HCT116 (cell line): ENCODE data around the gene ACSL4. TPM values are rescaled to one million over a fixed set of nuclear protein-coding genes. Genes with fewer than 3 reads are reported as not detected.

Experiments used
- ATAC-seq: fragments of 200-7000 bp; cut with Tn5 transposase; 2 replicates; pipeline ENCODE4 v1.9.1; 2020; ENCODE audit warnings: mild to moderate bottlenecking, moderate library complexity
- BruUV-seq: library from RNA; stranded (reverse); fragments of 400-500 nt; replicated peaks from 2 replicates; lab custom pipeline; 2021; lab: Mats Ljungman, UMichigan
- CTCF ChIA-PET: fragments of 300-600 bp; sonication (Branson Sonifier 250); formaldehyde crosslinking; loops from one replicate; lab custom pipeline; 2021; ENCODE audit warnings: antibody characterized with exemption; lab: Charles Lee
- POLR2A ChIA-PET: fragments of 300-600, 350-600 bp; sonication (Branson Sonifier 250); formaldehyde crosslinking; loops from one replicate; lab custom pipeline; 2021; ENCODE audit warnings: antibody characterized with exemption; lab: Charles Lee
- RAD21 ChIA-PET, 2 experiments: fragments of 300-600 bp; sonication (Branson Sonifier 250); formaldehyde crosslinking; loops; one replicate each; lab custom pipeline; 2023; ENCODE audit warnings: low total read pairs in 2 of 2; ENCODE audit not compliant: uncharacterized antibody in 2 of 2, unreplicated experiment in 2 of 2, low non-redundant PET in 1 of 2; lab: Charles Lee
- DNase-seq: peaks from one replicate; pipeline ENCODE4 v3.0.0-alpha.2; 2010; ENCODE audit warnings: low read depth, low spot score
- H2AFZ ChIP-seq: fragments of 200-600 bp; shearing (Covaris generic), sonication (generic); 2 replicates; pipeline ENCODE4 v1.6.1; 2017; ENCODE audit warnings: low read depth, mixed run types, mixed read lengths, antibody characterized with exemption, low read length; ENCODE audit not compliant: poor library complexity, severe bottlenecking
- H3K27ac ChIP-seq: 2 replicates; pipeline ENCODE4 v1.5.1; 2012; ENCODE audit warnings: low read depth, low read length
- H3K27me3 ChIP-seq: fragments of 200-600 bp; sonication (generic); 2 replicates; pipeline ENCODE4 v1.6.1; 2016; ENCODE audit warnings: mixed run types, low read length, mixed read lengths; ENCODE audit not compliant: insufficient read depth
- H3K36me3 ChIP-seq, 2 experiments: fragments of 200-500 bp in 1 of 2; fragments of 200-600 bp in 1 of 2; sonication (Bioruptor generic) in 1 of 2; sonication (generic) in 1 of 2; 2 replicates each; pipeline versions ENCODE4 v1.5.1 to v1.6.1; 2014 to 2016; ENCODE audit warnings: low read length in 2 of 2, inconsistent platforms in 1 of 2, mixed read lengths in 1 of 2, mixed run types in 1 of 2; ENCODE audit not compliant: insufficient read depth in 2 of 2, control insufficient read depth in 1 of 2
- H3K4me1 ChIP-seq, 2 experiments: fragments of 200-600 bp in 1 of 2; sonication (generic) in 1 of 2; 2 replicates each; pipeline versions ENCODE4 v1.5.1 to v1.6.1; 2012 to 2017; ENCODE audit warnings: low read length in 2 of 2, inconsistent platforms in 1 of 2, mild to moderate bottlenecking in 1 of 2, mixed read lengths in 1 of 2, mixed run types in 1 of 2, moderate library complexity in 1 of 2; ENCODE audit not compliant: insufficient read depth in 2 of 2, control insufficient read depth in 1 of 2
- H3K4me2 ChIP-seq: fragments of 200-600 bp; sonication (generic); 2 replicates; pipeline ENCODE4 v1.6.1; 2017; ENCODE audit warnings: mixed run types, low read length, mixed read lengths
- H3K4me3 ChIP-seq, 2 experiments: fragments of 200-600 bp in 1 of 2; sonication (generic) in 1 of 2; replicated peaks in 1 of 2; 2 replicates each; pipeline ENCODE4 v1.5.1; 2011 to 2016; ENCODE audit warnings: low read length in 2 of 2, control low read depth in 1 of 2, low read depth in 1 of 2, mild to moderate bottlenecking in 1 of 2, mixed read lengths in 1 of 2, mixed run types in 1 of 2
- H3K79me2 ChIP-seq: fragments of 200-600 bp; sonication (generic); 2 replicates; pipeline ENCODE4 v1.6.1; 2017; ENCODE audit warnings: mild to moderate bottlenecking, mixed run types, low read length, moderate library complexity, mixed read lengths; ENCODE audit not compliant: insufficient read depth
- H3K9ac ChIP-seq: fragments of 200-600 bp; sonication (generic); 2 replicates; pipeline ENCODE4 v1.6.1; 2016; ENCODE audit warnings: low read length, mixed read lengths
- H3K9me2 ChIP-seq: fragments of 200-600 bp; sonication (generic), shearing (Covaris generic); 2 replicates; pipeline ENCODE4 v1.6.1; 2017; ENCODE audit warnings: mixed run types, mild to moderate bottlenecking, moderate library complexity; ENCODE audit not compliant: insufficient read depth
- H3K9me3 ChIP-seq, 2 experiments: fragments of 200-500 bp in 1 of 2; fragments of 200-600 bp in 1 of 2; sonication (Bioruptor generic) in 1 of 2; sonication (generic) in 1 of 2; 2 replicates each; pipeline ENCODE4 v1.6.1; 2014 to 2017; ENCODE audit warnings: low read length in 2 of 2, mixed read lengths in 2 of 2, inconsistent platforms in 1 of 2, low read depth in 1 of 2, mild to moderate bottlenecking in 1 of 2, mixed run types in 1 of 2, moderate library complexity in 1 of 2; ENCODE audit not compliant: control insufficient read depth in 1 of 2, insufficient read depth in 1 of 2
- H4K20me1 ChIP-seq: fragments of 200-600 bp; sonication (generic), shearing (Covaris generic); 2 replicates; pipeline ENCODE4 v1.6.1; 2017; ENCODE audit warnings: mixed run types, mild to moderate bottlenecking, moderate library complexity; ENCODE audit not compliant: insufficient read depth
- ATF3 ChIP-seq: IDR thresholded peaks from 2 replicates; pipeline ENCODE4 v1.6.1; 2012
- CBX3 ChIP-seq: IDR thresholded peaks from 2 replicates; pipeline ENCODE4 v1.6.1; 2012; ENCODE audit warnings: low read depth
- CTCF ChIP-seq, 3 experiments: fragments of 200-600 bp in 1 of 3; sonication (generic) in 1 of 3; IDR thresholded peaks in 2 of 3; conservative IDR thresholded peaks in 1 of 3; 2 replicates each; pipeline ENCODE4 v1.5.1; 2012 to 2017; ENCODE audit warnings: low read depth in 2 of 3, low read length in 2 of 3, antibody characterized with exemption in 1 of 3, borderline replicate concordance in 1 of 3, control low read depth in 1 of 3, mild to moderate bottlenecking in 1 of 3, mixed read lengths in 1 of 3, mixed run types in 1 of 3, moderate library complexity in 1 of 3; ENCODE audit not compliant: insufficient read depth in 1 of 3
- EZH2 ChIP-seq: fragments of 200-600 bp; sonication (generic); IDR thresholded peaks from 2 replicates; pipeline ENCODE4 v1.6.1; 2017; ENCODE audit warnings: antibody characterized with exemption, mixed run types
- MAX ChIP-seq: IDR thresholded peaks from 2 replicates; pipeline ENCODE4 v1.6.1; 2012
- POLR2A ChIP-seq: IDR thresholded peaks from 2 replicates; pipeline ENCODE4 v1.7.0; 2011; ENCODE audit warnings: borderline replicate concordance; ENCODE audit not compliant: insufficient read depth, insufficient read length; ENCODE audit errors: extremely low read depth
- POLR2AphosphoS5 ChIP-seq: IDR thresholded peaks from 2 replicates; pipeline ENCODE4 v1.6.1; 2011; ENCODE audit warnings: mild to moderate bottlenecking, low read depth, low read length, moderate library complexity
- RAD21 ChIP-seq: IDR thresholded peaks from 2 replicates; pipeline ENCODE4 v1.6.1; 2012; ENCODE audit warnings: low read depth, mild to moderate bottlenecking
- REST ChIP-seq: IDR thresholded peaks from 2 replicates; pipeline ENCODE4 v1.6.1; 2012; ENCODE audit warnings: low read depth
- SIN3A ChIP-seq: IDR thresholded peaks from 2 replicates; pipeline ENCODE4 v1.6.1; 2012; ENCODE audit warnings: low read depth
- SRF ChIP-seq: IDR thresholded peaks from 2 replicates; pipeline ENCODE4 v1.6.1; 2012; ENCODE audit warnings: low read depth
- TCF7L2 ChIP-seq: IDR thresholded peaks from 2 replicates; pipeline ENCODE4 v1.7.0; 2011; ENCODE audit warnings: borderline replicate concordance, inconsistent platforms; ENCODE audit not compliant: insufficient read depth, insufficient read length; ENCODE audit errors: extremely low read depth
- YY1 ChIP-seq: IDR thresholded peaks from 2 replicates; pipeline ENCODE4 v1.6.1; 2011; ENCODE audit warnings: low read length, low read depth, moderate library complexity, mild to moderate bottlenecking; ENCODE audit not compliant: insufficient replicate concordance; ENCODE audit errors: extremely low read depth
- ZFX ChIP-seq: fragments of 450-650 bp; IDR thresholded peaks from 2 replicates; pipeline ENCODE4 v1.6.1; 2017
- ZNF274 ChIP-seq: fragments of 200-500 bp; sonication (Bioruptor generic); IDR thresholded peaks from 2 replicates; pipeline ENCODE4 v1.6.1; 2014; ENCODE audit warnings: mild to moderate bottlenecking, low read depth, low read length, inconsistent platforms
- intact Hi-C: fragments of 100-400 bp; cut with micrococcal nuclease; formaldehyde crosslinking; loops from 2 replicates; pipeline ENCODE4 v1.10.0; 2022
- total RNA-seq: library from RNA; stranded (reverse); gene quantifications from one replicate; pipeline ENCODE4 v1.2.1, GENCODE V29; 2021; ENCODE audit not compliant: unreplicated experiment

The ACSL4 gene
- total RNA-seq, 1 experiment from 2014 or later: 50.5 TPM

GRCh38 chrX:109687903-109688302 lies 45.2 kb downstream of the ACSL4 start:
- Histone ChIP-seq H3K9me3 (no peaks in the 10 kb centered on the region), H3K4me1 (no peaks in the 10 kb centered on the region), H3K27me3 (no peaks in the 10 kb centered on the region), H3K79me2 (no peaks in the 10 kb centered on the region), H4K20me1 (no peaks in the 10 kb centered on the region), H3K4me3 (no peak overlapping the region), H3K9ac (no peak overlapping the region), H3K4me2 (no peak overlapping the region), H2AFZ (no peak overlapping the region), H3K9me2 (no peaks in the 10 kb centered on the region), H3K27ac (no peak overlapping the region), H3K36me3 (no peaks in the 10 kb centered on the region)
- ChIA-PET CTCF (no interaction called here), POLR2A (no interaction called here), RAD21 (no interaction called here)
- DNase-seq (no peak), ATAC-seq (no peak)
- BruUV-seq: no TSS peak
- intact Hi-C loops: no loop called here
- TF ChIP-seq REST: no peak
- no peak for TF ChIP-seq MAX
- no peak for TF ChIP-seq POLR2A
- TF ChIP-seq SRF: no peak
- no peak for TF ChIP-seq EZH2
- no peak for TF ChIP-seq CBX3

GRCh38 chrX:109685656-109686078 lies 47.4 kb downstream of the ACSL4 start:
- Histone ChIP-seq H3K9ac (no peak overlapping the region), H3K4me1 (no peaks in the 10 kb centered on the region), H3K9me3 (no peaks in the 10 kb centered on the region), H4K20me1 (no peaks in the 10 kb centered on the region), H3K27me3 (no peaks in the 10 kb centered on the region), H3K27ac (no peak overlapping the region), H3K79me2 (no peaks in the 10 kb centered on the region), H3K9me2 (no peaks in the 10 kb centered on the region), H3K4me2 (no peak overlapping the region), H2AFZ (no peak overlapping the region), H3K36me3 (no peaks in the 10 kb centered on the region), H3K4me3 (no peak overlapping the region)
- ATAC-seq (no peak), DNase-seq (no peak)
- BruUV-seq: no TSS peak
- ChIA-PET POLR2A (no interaction called here), RAD21 (no interaction called here), CTCF (no interaction called here)
- intact Hi-C loops: no loop called here
- TF ChIP-seq RAD21: no peak
- TF ChIP-seq SIN3A: no peak
- no peak for TF ChIP-seq ZFX
- no peak for TF ChIP-seq MAX
- no peak for TF ChIP-seq YY1
- TF ChIP-seq POLR2AphosphoS5: no peak
- TF ChIP-seq SRF: no peak
- no peak for TF ChIP-seq TCF7L2
- TF ChIP-seq CTCF (IDR thresholded peaks at IDR 0.05 in 2 of 3, conservative IDR thresholded peaks at IDR 0.05 in 1 of 3; ENCODE audit: borderline replicate concordance in 1 of 3, insufficient read depth in 1 of 3, low read depth in 2 of 3, low read length in 2 of 3): no peak
- no peak for TF ChIP-seq ATF3
- TF ChIP-seq ZNF274: no peak
